ENCODE data around the gene TP53TG5.
"Not testable (repeated sequence)": the region's sequence is repeated elsewhere in the genome, so short reads cannot be mapped to it uniquely, and the experiment has no call there.

The TP53TG5 gene

DNA sequence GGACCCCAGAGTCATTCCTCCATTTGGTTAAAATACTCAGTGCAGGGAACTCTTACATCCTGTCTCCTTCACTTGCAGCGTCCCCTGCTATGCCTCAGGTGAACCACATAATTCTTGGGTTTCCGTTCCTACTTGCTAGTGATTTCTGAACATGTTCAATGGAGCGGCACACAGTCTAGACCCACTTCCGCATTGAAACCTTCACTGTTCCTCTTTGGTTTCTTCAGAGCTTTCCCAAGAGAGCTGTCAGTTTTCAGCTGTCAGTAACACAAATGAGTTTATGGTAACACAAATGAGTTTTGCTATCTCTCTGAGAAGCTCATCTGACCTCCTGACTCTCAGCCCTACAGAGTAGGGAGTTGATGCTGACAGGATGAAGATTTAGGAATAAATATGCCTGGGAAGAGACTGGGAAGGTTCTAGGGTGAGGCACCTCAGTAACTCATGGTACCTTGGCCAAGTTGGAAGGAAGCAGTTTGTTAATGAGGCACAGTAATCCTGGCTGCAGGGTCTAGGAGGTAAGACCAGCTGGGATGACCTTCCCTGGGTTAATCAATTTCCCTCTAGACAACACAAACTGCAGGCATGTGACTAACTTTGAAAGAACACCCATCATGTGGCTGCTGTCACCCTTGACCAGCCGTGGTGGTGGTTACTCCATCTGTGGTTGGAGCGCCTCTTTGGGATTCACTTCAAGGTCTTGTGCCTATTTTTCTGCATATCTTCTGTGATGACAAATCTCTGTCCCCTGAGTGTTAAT, 9.7 kb downstream of the TP53TG5 start:
- DNase-seq: peak in 2 of 56 donors; percentile 13 to 25

GRCh38 chr20:45367126-45367525, 11.0 kb downstream of the TP53TG5 start:
- no peak for DNase-seq

DNA sequence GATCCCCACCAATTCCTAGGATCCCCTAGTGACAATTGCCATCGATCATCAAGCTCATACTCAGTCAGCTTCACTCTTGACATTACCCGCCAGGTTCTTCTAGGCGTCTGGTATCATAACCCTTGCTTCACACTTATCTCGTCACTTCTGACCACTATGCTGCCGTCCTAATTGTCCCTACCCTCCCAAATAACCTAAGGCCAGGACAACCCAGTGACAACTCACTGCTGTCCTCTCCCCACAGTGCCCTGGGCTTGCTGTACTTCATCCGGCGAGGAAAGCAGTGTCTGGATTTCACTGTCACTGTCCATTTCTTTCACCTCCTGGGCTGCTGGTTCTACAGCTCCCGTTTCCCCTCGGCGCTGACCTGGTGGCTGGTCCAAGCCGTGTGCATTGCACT, 11.5 kb downstream of the TP53TG5 start:
- DNase-seq: no peak

GRCh38 chr20:45366192-45366591, 11.9 kb downstream of the TP53TG5 start:
- no peak for DNase-seq

- no peak for DNase-seq
These were observed 12.6 kb downstream of the TP53TG5 start for GRCh38 chr20:45365444-45365970.

- no peak for DNase-seq
These were observed 14.3 kb downstream of the TP53TG5 start for GRCh38 chr20:45363611-45364492.

- DNase-seq: peak; percentile 82 to 100 (median 96)
These were observed 15.1 kb downstream of the TP53TG5 start, which contains the start of gene SYS1 for GRCh38 chr20:45362804-45363610. TSS of gene SYS1 (plus strand) at chr20:45363156. CDS start at chr20:45363532, 376 bp downstream.

DNA sequence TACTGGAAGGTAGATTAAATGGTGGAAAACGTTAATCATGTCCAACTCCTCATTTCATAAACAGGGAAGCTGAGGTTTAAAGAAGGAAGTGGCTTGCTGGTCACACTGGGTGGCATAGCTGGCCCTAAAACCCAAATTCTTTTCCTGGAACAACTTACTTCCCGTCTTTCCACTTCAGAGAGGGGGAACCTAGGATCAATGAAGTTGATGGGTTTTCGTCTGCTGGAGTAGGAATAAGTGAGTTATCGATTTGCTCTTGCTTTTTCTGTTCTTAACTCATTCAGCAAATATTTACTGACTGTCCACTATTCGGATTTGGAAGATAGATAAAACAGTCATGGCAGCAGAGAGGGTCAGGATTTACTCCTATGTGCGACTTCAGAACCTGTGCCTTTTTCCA, 16.3 kb downstream of the TP53TG5 start:
- DNase-seq: no peak

- DNase-seq: no peak
These were observed 18.5 kb downstream of the TP53TG5 start for GRCh38 chr20:45359406-45360148.

DNA sequence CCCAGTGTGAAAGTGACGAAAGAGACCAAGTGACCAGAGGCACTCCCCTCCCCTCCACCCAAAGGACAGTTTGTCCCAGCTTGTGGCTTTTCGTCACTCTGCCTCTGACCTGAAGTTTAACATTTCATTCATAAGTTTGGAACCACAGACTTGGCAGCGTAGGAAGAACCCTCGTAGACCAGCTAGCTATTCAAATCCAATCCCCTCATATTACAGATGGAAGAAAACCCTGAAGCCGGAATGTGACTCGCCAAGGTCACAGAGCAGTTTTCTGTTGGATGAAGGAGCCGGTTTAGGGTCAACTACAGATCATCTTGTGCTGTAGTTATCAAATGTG, 19.1 kb downstream of the TP53TG5 start:
- DNase-seq: no peak

- DNase-seq: peak in 42 of 56 donors; percentile 12 to 82 (median 52)
These were observed 19.6 kb downstream of the TP53TG5 start for GRCh38 chr20:45358282-45359068.

GRCh38 chr20:45355209-45356084, 22.7 kb downstream of the TP53TG5 start:
- DNase-seq: no peak

- no peak for DNase-seq
These were observed 23.5 kb downstream of the TP53TG5 start for GRCh38 chr20:45354423-45355208.

DNA sequence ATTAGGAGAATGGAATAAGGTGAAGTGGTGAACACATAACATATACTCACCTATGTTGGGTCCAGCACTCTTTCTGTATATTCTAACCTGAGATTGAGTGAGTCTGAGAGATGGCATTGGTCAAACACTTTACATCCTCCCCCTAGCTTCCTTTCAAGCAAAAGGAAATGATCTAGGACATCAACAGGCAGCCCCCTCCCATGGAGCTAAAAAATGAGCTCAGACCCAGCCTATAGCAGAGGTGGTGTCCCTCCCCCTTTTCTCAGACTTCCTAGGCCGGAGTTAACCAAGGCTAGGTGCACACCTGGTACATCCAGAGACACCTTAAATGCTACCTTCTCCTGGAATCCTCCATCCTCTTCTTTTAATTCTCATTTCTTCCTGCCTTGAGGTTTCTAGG, 24.4 kb downstream of the TP53TG5 start:
- DNase-seq: no peak

DNA sequence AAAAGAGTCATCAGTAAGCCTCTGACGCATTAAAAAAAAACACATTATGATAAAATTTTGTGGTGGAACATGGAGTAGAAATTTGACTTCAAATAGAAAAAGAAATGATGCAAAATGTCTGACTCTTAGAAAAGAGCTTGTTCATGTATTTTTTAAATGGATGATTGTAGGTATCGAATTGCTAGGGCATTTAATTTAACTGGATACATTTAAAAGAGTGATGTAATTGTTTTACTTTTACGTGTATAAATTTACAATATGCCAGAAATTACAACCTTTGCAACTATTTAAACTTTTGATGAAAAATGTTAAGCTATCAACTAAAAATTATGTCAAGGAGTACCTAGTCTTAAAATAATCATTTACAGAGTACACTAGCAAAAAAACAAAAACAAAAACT, 25.4 kb downstream of the TP53TG5 start:
- no peak for DNase-seq

DNA sequence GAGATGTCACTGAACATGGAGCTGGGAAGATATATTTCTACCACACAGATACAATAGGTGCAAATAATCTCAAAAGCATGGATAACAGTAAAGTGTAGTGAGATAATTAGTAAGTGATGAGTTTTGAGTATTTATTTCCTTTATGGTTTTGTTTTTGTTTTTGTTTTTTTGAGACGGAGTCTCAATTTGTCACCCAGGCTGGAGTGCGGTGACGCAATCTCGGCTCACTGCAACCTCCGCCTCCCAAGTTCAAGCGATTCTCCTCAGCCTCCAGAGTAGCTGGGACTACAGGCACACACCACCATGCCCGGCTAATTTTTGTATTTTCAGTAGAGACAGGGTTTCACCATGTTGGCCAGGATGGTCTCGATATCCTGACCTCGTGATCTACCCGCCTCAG, 27.3 kb downstream of the TP53TG5 start:
- not testable (repeated sequence) for DNase-seq

GRCh38 chr20:45350217-45350616, 27.9 kb downstream of the TP53TG5 start:
- DNase-seq: no peak
